Measurements from ENCODE around the gene KDSR.

KDSR gene

DNA sequence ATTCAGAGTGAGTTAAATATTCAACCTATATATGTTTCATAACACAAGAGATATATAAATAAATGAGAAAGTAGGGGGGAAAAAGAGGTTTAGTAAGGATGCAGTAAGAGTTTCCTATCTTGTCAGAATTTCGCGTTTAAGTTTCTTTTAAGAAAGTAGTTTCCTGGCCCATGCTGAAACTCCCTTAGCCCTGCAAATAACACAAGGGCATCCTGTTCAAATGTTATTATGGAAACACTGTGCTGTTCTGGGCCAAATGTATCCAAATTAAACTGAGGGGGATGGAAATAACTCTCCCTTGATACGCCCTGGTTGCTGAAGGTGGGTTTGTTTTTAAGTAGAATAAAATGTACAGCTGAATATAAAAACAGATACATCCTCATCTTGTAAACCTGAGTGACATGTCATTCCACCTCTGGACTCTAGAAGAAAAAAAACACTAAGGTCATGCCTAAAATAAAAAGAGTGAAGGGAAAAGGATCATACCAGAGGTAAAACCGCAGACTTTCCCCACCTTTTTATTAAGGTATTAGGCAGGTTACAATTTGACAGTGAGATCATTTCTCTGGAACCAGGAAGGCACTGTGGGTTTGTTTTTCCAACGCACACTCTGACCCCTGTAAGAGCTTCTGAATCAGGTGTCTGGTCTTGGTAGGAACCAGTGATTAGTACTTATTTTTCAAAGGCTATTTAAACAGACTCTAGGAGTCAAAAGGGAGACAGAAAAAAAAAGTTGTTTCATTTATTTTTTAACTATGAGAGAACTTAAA is 64.2 kb downstream of the KDSR start:
- H3K4me3 ChIP-seq (ENCODE audit: low read depth, low read length) = no peak overlapping the region
- no peak overlapping the region for H3K18ac ChIP-seq (ENCODE audit: low read length)
- no peak overlapping the region for H2AFZ ChIP-seq (ENCODE audit: insufficient read depth, low read length, poor library complexity)
- no peak overlapping the region for H2AK5ac ChIP-seq (ENCODE audit: low read length)
- H3K79me2 ChIP-seq (ENCODE audit: control insufficient read depth, insufficient read depth, low read length, poor library complexity) = no peaks in the 10 kb centered on the region
- no peak overlapping the region for H3K23ac ChIP-seq (ENCODE audit: low read length)
- no peak overlapping the region for H3K4me2 ChIP-seq (ENCODE audit: low read length)
- H3K27ac ChIP-seq (ENCODE audit: low read depth, low read length) = no peak overlapping the region
- H3K4ac ChIP-seq (ENCODE audit: low read depth, low read length) = no peak overlapping the region
- no peak overlapping the region for H2BK120ac ChIP-seq (ENCODE audit: insufficient read depth, low read length, poor library complexity)
- no peaks in the 10 kb centered on the region for H3K9me3 ChIP-seq (ENCODE audit: insufficient read depth, low read depth, low read length)
- H3K36me3 ChIP-seq (ENCODE audit: control insufficient read depth in 1 of 2, insufficient read depth in 2 of 2, low read length in 2 of 2) = no peaks in the 10 kb centered on the region
- no peak for DNase-seq
- H4K91ac ChIP-seq (ENCODE audit: low read depth, low read length) = no peak overlapping the region
- H4K8ac ChIP-seq (ENCODE audit: low read depth, low read length) = no peak overlapping the region
- no peaks in the 10 kb centered on the region for H3K27me3 ChIP-seq (ENCODE audit: insufficient read depth, low read length)
- no peak overlapping the region for H4K12ac ChIP-seq (ENCODE audit: low read depth, low read length)
- no CpG with 5 or more reads among the region's 5 CpGs for WGBS (ENCODE audit: extremely low coverage, insufficient coverage, insufficient read length)
- H3K4me1 ChIP-seq (ENCODE audit: control insufficient read depth in 1 of 2, insufficient read depth in 2 of 2, low read length in 2 of 2) = peaks cover 4 to 6% of the 10 kb centered on the region in 2 experiments
- H3K14ac ChIP-seq (ENCODE audit: low read length) = no peak overlapping the region
- no peak overlapping the region for H2BK5ac ChIP-seq (ENCODE audit: low read depth, low read length, poor library complexity)
- no peak overlapping the region for H3K9ac ChIP-seq (ENCODE audit: low read length)
- H2BK12ac ChIP-seq (ENCODE audit: low read length) = no peak overlapping the region
- H3K79me1 ChIP-seq (ENCODE audit: low read length) = no peaks in the 10 kb centered on the region

DNA sequence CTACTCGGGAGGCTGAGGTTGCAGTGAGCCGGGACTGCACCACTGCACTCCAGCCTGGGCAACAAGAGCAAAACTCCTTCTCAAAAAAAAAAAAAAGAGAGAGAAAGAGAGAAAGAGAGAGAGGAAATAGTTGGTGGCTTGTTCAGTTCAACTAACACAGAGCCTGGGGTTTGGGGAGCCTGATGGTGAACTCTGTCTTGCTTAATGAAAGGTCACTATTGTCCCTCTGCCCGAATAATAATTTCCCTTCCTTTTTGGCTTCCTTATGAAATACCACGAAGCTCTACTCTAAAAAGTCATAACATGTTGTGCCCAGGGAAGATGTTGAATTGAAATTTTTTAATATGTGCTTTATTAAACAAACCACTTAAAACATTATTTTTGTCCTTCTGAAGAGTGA is 64.8 kb downstream of the KDSR start:
- Histone ChIP-seq H2BK120ac (ENCODE audit: insufficient read depth, low read length, poor library complexity) (no peak overlapping the region), H3K27me3 (ENCODE audit: insufficient read depth, low read length) (no peaks in the 10 kb centered on the region), H3K4me2 (ENCODE audit: low read length) (no peak overlapping the region), H2AK5ac (ENCODE audit: low read length) (no peak overlapping the region), H3K36me3 (ENCODE audit: control insufficient read depth in 1 of 2, insufficient read depth in 2 of 2, low read length in 2 of 2) (no peaks in the 10 kb centered on the region), H3K27ac (ENCODE audit: low read depth, low read length) (no peak overlapping the region), H2AFZ (ENCODE audit: insufficient read depth, low read length, poor library complexity) (no peak overlapping the region), H3K23ac (ENCODE audit: low read length) (no peak overlapping the region), H4K91ac (ENCODE audit: low read depth, low read length) (no peak overlapping the region), H3K4me1 (ENCODE audit: control insufficient read depth in 1 of 2, insufficient read depth in 2 of 2, low read length in 2 of 2) (peaks cover 4 to 6% of the 10 kb centered on the region in 2 experiments), H2BK5ac (ENCODE audit: low read depth, low read length, poor library complexity) (no peak overlapping the region), H3K18ac (ENCODE audit: low read length) (no peak overlapping the region), H3K4ac (ENCODE audit: low read depth, low read length) (no peak overlapping the region), H4K12ac (ENCODE audit: low read depth, low read length) (no peak overlapping the region), H3K4me3 (ENCODE audit: low read depth, low read length) (no peak overlapping the region), H4K8ac (ENCODE audit: low read depth, low read length) (no peak overlapping the region), H3K9me3 (ENCODE audit: insufficient read depth, low read depth, low read length) (no peaks in the 10 kb centered on the region), H2BK12ac (ENCODE audit: low read length) (no peak overlapping the region), H3K79me1 (ENCODE audit: low read length) (no peaks in the 10 kb centered on the region), H3K79me2 (ENCODE audit: control insufficient read depth, insufficient read depth, low read length, poor library complexity) (no peaks in the 10 kb centered on the region), H3K9ac (ENCODE audit: low read length) (no peak overlapping the region), H3K14ac (ENCODE audit: low read length) (no peak overlapping the region)
- no CpG with 5 or more reads among the region's 4 CpGs for WGBS (ENCODE audit: extremely low coverage, insufficient coverage, insufficient read length)
- no peak for DNase-seq

DNA sequence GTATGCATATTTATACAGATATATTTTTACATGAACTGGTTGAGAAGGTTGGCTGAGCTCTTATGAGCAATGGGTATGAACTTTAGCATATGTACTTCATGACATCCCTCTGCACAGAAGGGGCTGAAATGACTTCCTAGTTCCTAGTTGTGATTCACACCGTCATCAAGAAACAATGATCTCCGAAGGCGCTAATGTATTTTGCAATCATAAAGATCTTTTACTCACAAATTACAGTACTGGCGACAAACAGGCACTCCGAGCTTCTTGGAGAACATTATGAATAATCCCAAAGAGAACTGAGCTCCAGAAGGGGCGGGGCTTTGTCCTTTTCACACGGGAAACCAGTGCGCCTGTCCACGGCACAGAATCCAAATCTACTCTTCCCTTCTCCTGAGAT is 65.6 kb downstream of the KDSR start:
- Histone ChIP-seq H3K9ac (ENCODE audit: low read length) (no peak overlapping the region), H3K27ac (ENCODE audit: low read depth, low read length) (no peak overlapping the region), H2BK120ac (ENCODE audit: insufficient read depth, low read length, poor library complexity) (no peak overlapping the region), H4K12ac (ENCODE audit: low read depth, low read length) (no peak overlapping the region), H3K79me1 (ENCODE audit: low read length) (no peaks in the 10 kb centered on the region), H3K4ac (ENCODE audit: low read depth, low read length) (no peak overlapping the region), H3K79me2 (ENCODE audit: control insufficient read depth, insufficient read depth, low read length, poor library complexity) (no peaks in the 10 kb centered on the region), H4K91ac (ENCODE audit: low read depth, low read length) (no peak overlapping the region), H3K23ac (ENCODE audit: low read length) (no peak overlapping the region), H3K4me3 (ENCODE audit: low read depth, low read length) (no peak overlapping the region), H2BK12ac (ENCODE audit: low read length) (no peak overlapping the region), H2AFZ (ENCODE audit: insufficient read depth, low read length, poor library complexity) (no peak overlapping the region), H4K8ac (ENCODE audit: low read depth, low read length) (no peak overlapping the region), H2AK5ac (ENCODE audit: low read length) (no peak overlapping the region), H3K4me2 (ENCODE audit: low read length) (no peak overlapping the region), H3K4me1 (ENCODE audit: control insufficient read depth in 1 of 2, insufficient read depth in 2 of 2, low read length in 2 of 2) (peaks cover 4 to 6% of the 10 kb centered on the region in 2 experiments), H3K18ac (ENCODE audit: low read length) (no peak overlapping the region), H3K9me3 (ENCODE audit: insufficient read depth, low read depth, low read length) (no peaks in the 10 kb centered on the region), H3K36me3 (ENCODE audit: control insufficient read depth in 1 of 2, insufficient read depth in 2 of 2, low read length in 2 of 2) (no peaks in the 10 kb centered on the region), H2BK5ac (ENCODE audit: low read depth, low read length, poor library complexity) (no peak overlapping the region), H3K14ac (ENCODE audit: low read length) (no peak overlapping the region), H3K27me3 (ENCODE audit: insufficient read depth, low read length) (no peaks in the 10 kb centered on the region)
- DNase-seq = peak; percentile 85 to 95
- WGBS (ENCODE audit: extremely low coverage, insufficient coverage, insufficient read length) = no CpG with 5 or more reads among the region's 9 CpGs

DNA sequence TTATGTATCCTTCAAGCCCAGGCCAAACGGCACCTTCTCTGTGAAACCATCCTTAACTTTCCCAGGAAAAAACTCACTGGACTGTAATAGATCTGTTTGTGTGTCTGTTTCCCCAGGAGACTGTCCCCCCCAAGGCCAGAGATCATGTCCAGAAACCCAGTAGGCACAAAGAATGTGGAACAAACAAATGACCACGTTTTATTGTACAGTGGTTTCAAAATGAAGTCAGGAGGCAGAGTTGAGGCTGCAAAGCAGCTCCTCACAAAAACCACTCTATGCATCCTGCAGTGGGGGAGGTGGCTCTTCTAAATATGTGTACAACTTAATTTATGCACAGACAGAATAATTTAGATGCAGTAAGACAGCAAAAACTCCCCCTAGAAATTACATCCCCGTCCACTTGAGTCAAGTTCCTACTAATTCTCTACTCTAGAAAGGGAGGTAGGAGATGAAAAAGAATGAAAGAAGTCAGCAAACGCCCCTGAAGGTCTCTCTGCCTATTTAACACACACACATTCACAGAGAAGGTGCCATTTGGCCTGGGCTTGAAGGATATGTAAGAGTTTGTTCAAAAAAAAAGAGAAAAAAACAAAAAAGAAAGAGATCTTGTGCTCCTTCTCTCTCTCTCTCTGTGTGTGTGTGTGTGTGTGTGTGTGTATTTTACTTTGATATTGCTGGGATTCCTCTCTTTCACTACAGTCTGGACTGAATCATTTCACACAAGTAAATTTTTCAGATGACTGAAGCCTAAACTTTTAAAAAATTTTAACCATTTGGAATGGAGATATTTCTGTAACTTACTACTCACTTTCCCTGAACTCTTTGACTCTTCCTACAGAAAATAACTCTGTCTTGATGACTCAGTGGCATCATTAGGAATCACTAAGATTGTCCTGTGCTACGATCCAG is 66.9 kb downstream of the KDSR start:
- H3K14ac ChIP-seq (ENCODE audit: low read length) = no peak overlapping the region
- H3K4me2 ChIP-seq (ENCODE audit: low read length) = no peak overlapping the region
- no peaks in the 10 kb centered on the region for H3K9me3 ChIP-seq (ENCODE audit: insufficient read depth, low read depth, low read length)
- H4K8ac ChIP-seq (ENCODE audit: low read depth, low read length) = no peak overlapping the region
- no peak overlapping the region for H3K4me3 ChIP-seq (ENCODE audit: low read depth, low read length)
- H2AFZ ChIP-seq (ENCODE audit: insufficient read depth, low read length, poor library complexity) = no peak overlapping the region
- H3K4ac ChIP-seq (ENCODE audit: low read depth, low read length) = no peak overlapping the region
- no peaks in the 10 kb centered on the region for H3K79me2 ChIP-seq (ENCODE audit: control insufficient read depth, insufficient read depth, low read length, poor library complexity)
- no peak overlapping the region for H2BK12ac ChIP-seq (ENCODE audit: low read length)
- no CpG with 5 or more reads among the region's 5 CpGs for WGBS (ENCODE audit: extremely low coverage, insufficient coverage, insufficient read length)
- H4K91ac ChIP-seq (ENCODE audit: low read depth, low read length) = no peak overlapping the region
- no peaks in the 10 kb centered on the region for H3K27me3 ChIP-seq (ENCODE audit: insufficient read depth, low read length)
- H3K23ac ChIP-seq (ENCODE audit: low read length) = no peak overlapping the region
- no peak overlapping the region for H3K18ac ChIP-seq (ENCODE audit: low read length)
- H3K79me1 ChIP-seq (ENCODE audit: low read length) = no peaks in the 10 kb centered on the region
- H4K12ac ChIP-seq (ENCODE audit: low read depth, low read length) = no peak overlapping the region
- no peak overlapping the region for H3K9ac ChIP-seq (ENCODE audit: low read length)
- H3K36me3 ChIP-seq (ENCODE audit: control insufficient read depth in 1 of 2, insufficient read depth in 2 of 2, low read length in 2 of 2) = no peaks in the 10 kb centered on the region
- H2AK5ac ChIP-seq (ENCODE audit: low read length) = no peak overlapping the region
- H2BK5ac ChIP-seq (ENCODE audit: low read depth, low read length, poor library complexity) = no peak overlapping the region
- DNase-seq = peak; percentile 48 to 90
- no peak overlapping the region for H3K27ac ChIP-seq (ENCODE audit: low read depth, low read length)
- H2BK120ac ChIP-seq (ENCODE audit: insufficient read depth, low read length, poor library complexity) = no peak overlapping the region
- peaks cover 4 to 6% of the 10 kb centered on the region in 2 experiments for H3K4me1 ChIP-seq (ENCODE audit: control insufficient read depth in 1 of 2, insufficient read depth in 2 of 2, low read length in 2 of 2)

Measured in trophoblast cell (in vitro differentiated cells and primary cell).